Posterior vena cava (tissue), 2 donors: ENCODE measurements around the gene FGD3. TPM values are rescaled to one million over a fixed set of nuclear protein-coding genes. Genes with fewer than 3 reads are reported as not detected.

Experiments
- DNase-seq: peaks from one replicate; pipeline ENCODE4 v3.0.0-alpha.2; 2020; ENCODE audit warnings: low spot score
- intact Hi-C, 2 donors: fragments of 100-400 bp; cut with DNase I; formaldehyde crosslinking; loops; one replicate each; pipeline versions ENCODE4 v1.14.1 to v1.14.2; 2022 to 2023
- total RNA-seq, 2 donors: library from RNA; stranded (reverse); fragmentation: NEBNext Ultra II Directional; extraction: Animal tissue kit (Norgen Biotek cat#: 25700); gene quantifications; one replicate each; pipeline ENCODE4 v1.2.1, GENCODE V29; 2021
- donor health status: DM: yes; HTN: yes; CAD: no.
- donor health status: DM: yes; HTN: yes; CAD: no.

The FGD3 gene
- total RNA-seq, 2 donors from 2014 or later: 6.3 to 7.5 TPM

GRCh38 chr9:93039976-93040375 is 92.7 kb downstream of the FGD3 start:
- DNase-seq: no peak
- intact Hi-C loops: no loop called here

- no peak for DNase-seq
- intact Hi-C loops: no loop called here
Measured at GRCh38 chr9:93040409-93040808, 93.1 kb downstream of the FGD3 start.

GRCh38 chr9:93041108-93041802 is 93.9 kb downstream of the FGD3 start:
- DNase-seq: no peak
- intact Hi-C loops: no loop called here

- intact Hi-C loops: no loop called here
- DNase-seq: no peak
Measured at GRCh38 chr9:93043122-93043521, 95.8 kb downstream of the FGD3 start.

- DNase-seq: no peak
- intact Hi-C loops: no loop called here
Measured at GRCh38 chr9:93045521-93045920, 98.2 kb downstream of the FGD3 start.

GRCh38 chr9:93048566-93049448 is 101.5 kb downstream of the FGD3 start:
- DNase-seq: peak; percentile 48
- intact Hi-C loops: no loop called here

- intact Hi-C loops: no loop called here
Measured at GRCh38 chr9:93049491-93049890, 102.2 kb downstream of the FGD3 start.

GRCh38 chr9:93050231-93050630 is 102.9 kb downstream of the FGD3 start:
- peak; percentile 13 for DNase-seq
- intact Hi-C loops: no loop called here

More at GRCh38 chr9:93049491-93049890, 102.2 kb downstream of the FGD3 start:
- DNase-seq: peak; percentile 44

GRCh38 chr9:93051680-93052089 is 104.4 kb downstream of the FGD3 start:
- DNase-seq: peak; percentile 85
- intact Hi-C loops: no loop called here

- intact Hi-C loops: no loop called here
- DNase-seq: peak; percentile 76
Measured at GRCh38 chr9:93052791-93053540, 105.6 kb downstream of the FGD3 start.

- peak; percentile 2 for DNase-seq
Measured at GRCh38 chr9:93053781-93054331, 106.5 kb downstream of the FGD3 start.

GRCh38 chr9:93054758-93055704 is 107.7 kb downstream of the FGD3 start:
- peak; percentile 78 for DNase-seq
- intact Hi-C loops: no loop called here

More at GRCh38 chr9:93053781-93054331, 106.5 kb downstream of the FGD3 start:
- intact Hi-C loops: no loop called here

GRCh38 chr9:93057042-93057702 is 109.8 kb downstream of the FGD3 start:
- DNase-seq: no peak
- intact Hi-C loops: no loop called here

GRCh38 chr9:93057703-93058354 is 110.5 kb downstream of the FGD3 start:
- DNase-seq: no peak
- intact Hi-C loops: no loop called here

- intact Hi-C loops: no loop called here
- DNase-seq: no peak
Measured at GRCh38 chr9:93058355-93059010, 111.2 kb downstream of the FGD3 start, which contains the start of gene SUSD3. TSS of gene SUSD3 (plus strand) at chr9:93058701. CDS start at chr9:93058743, 42 bp downstream.

- no peak for DNase-seq
- intact Hi-C loops: no loop called here
Measured at GRCh38 chr9:93059011-93059714, 111.8 kb downstream of the FGD3 start.
